EL (cell line): Measurements from ENCODE around the gene ARID1A.

Experiments
- DNase-seq: peaks from one replicate; pipeline ENCODE4 v3.0.0-alpha.2; 2016

The ARID1A gene

GRCh38 chr1:26767714-26768113, 71.9 kb downstream of the ARID1A start:
- DNase-seq, result no peak

- peak; percentile 94 for DNase-seq
Measured at GRCh38 chr1:26768755-26769154, 72.9 kb downstream of the ARID1A start.

- no peak for DNase-seq
Measured at GRCh38 chr1:26771285-26771642, 75.4 kb downstream of the ARID1A start.

- DNase-seq, result peak; percentile 100
Measured at GRCh38 chr1:26771643-26772321, 76.0 kb downstream of the ARID1A start.

- DNase-seq, result peak; percentile 100
Measured at GRCh38 chr1:26772687-26773086, 76.9 kb downstream of the ARID1A start.

GRCh38 chr1:26774462-26774861, 78.6 kb downstream of the ARID1A start:
- DNase-seq, result no peak

- no peak for DNase-seq
Measured at GRCh38 chr1:26775666-26776065, 79.9 kb downstream of the ARID1A start.

- no peak for DNase-seq
Measured at GRCh38 chr1:26779098-26779668, 83.4 kb downstream of the ARID1A start.

- no peak for DNase-seq
Measured at GRCh38 chr1:26780344-26780957, 84.6 kb downstream of the ARID1A start.

GRCh38 chr1:26781206-26781825, 85.5 kb downstream of the ARID1A start:
- DNase-seq, result no peak

GRCh38 chr1:26782521-26783212, 86.9 kb downstream of the ARID1A start:
- no peak for DNase-seq

GRCh38 chr1:26783646-26784022, 87.8 kb downstream of the ARID1A start:
- DNase-seq, result no peak

GRCh38 chr1:26784023-26784871, 88.4 kb downstream of the ARID1A start:
- DNase-seq, result peak; percentile 75

- DNase-seq, result no peak
Measured at GRCh38 chr1:26784886-26785285, 89.1 kb downstream of the ARID1A start.

- DNase-seq, result peak; percentile 31
Measured at GRCh38 chr1:26785611-26786436, 90.0 kb downstream of the ARID1A start.

GRCh38 chr1:26786437-26787380, 90.9 kb downstream of the ARID1A start:
- peak; percentile 91 for DNase-seq

GRCh38 chr1:26787381-26787705, 91.5 kb downstream of the ARID1A start:
- peak; percentile 67 for DNase-seq

GRCh38 chr1:26787706-26788514, 92.1 kb downstream of the ARID1A start, which contains the start of gene PIGV:
TSS of gene PIGV (plus strand) at chr1:26787950. CDS start at chr1:26790816, 2,866 bp downstream.
- peak; percentile 86 for DNase-seq

- DNase-seq, result no peak
Measured at GRCh38 chr1:26788515-26788785, 92.6 kb downstream of the ARID1A start.
